ENCODE data around the gene ABCA5. TPM values are rescaled to one million over a fixed set of nuclear protein-coding genes. Genes with fewer than 3 reads are reported as not detected.

Gene ABCA5
- total and polyA plus RNA-seq, 2 of the 13 experiments (the other 11 are each of a cell fraction or from before 2014, with no cell fraction given): 9.7 to 10.1 TPM

- TF ChIP-seq ZNF878 (CRISPR knock-in tag; IDR thresholded peaks at IDR 0.05): no peak
- TF ChIP-seq ZBTB49 (CRISPR knock-in tag; IDR thresholded peaks at IDR 0.05; ENCODE audit: borderline replicate concordance): no peak
- no peak for TF ChIP-seq ZNF619 (CRISPR knock-in tag; IDR thresholded peaks at IDR 0.05)
- no peak for TF ChIP-seq KLF9 (CRISPR knock-in tag; IDR thresholded peaks at IDR 0.05; ENCODE audit: low read depth)
- no peak for TF ChIP-seq ZSCAN25 (CRISPR knock-in tag; IDR thresholded peaks at IDR 0.05)
- no peak for TF ChIP-seq ZIK1 (CRISPR knock-in tag; IDR thresholded peaks at IDR 0.05; ENCODE audit: borderline replicate concordance, low read depth)
- TF ChIP-seq ZNF672 (CRISPR knock-in tag; IDR thresholded peaks at IDR 0.05): no peak
- TF ChIP-seq ZNF770 (CRISPR knock-in tag; IDR thresholded peaks at IDR 0.05): no peak
- TF ChIP-seq GABPA (IDR thresholded peaks at IDR 0.05; ENCODE audit: low read depth, low read length): no peak
- TF ChIP-seq GABPA (CRISPR knock-in tag; IDR thresholded peaks at IDR 0.05; ENCODE audit: low read depth): no peak
- TF ChIP-seq FOSL1 (CRISPR knock-in tag; IDR thresholded peaks at IDR 0.05; ENCODE audit: borderline replicate concordance): no peak
- no peak for TF ChIP-seq HMGXB3 (CRISPR knock-in tag; IDR thresholded peaks at IDR 0.05; ENCODE audit: borderline replicate concordance)
- no peak for TF ChIP-seq ZEB1 (IDR thresholded peaks at IDR 0.05; ENCODE audit: insufficient replicate concordance, low read depth)
- TF ChIP-seq SETDB1 (CRISPR knock-in tag; IDR thresholded peaks at IDR 0.05; ENCODE audit: borderline replicate concordance): no peak
- no peak for TF ChIP-seq TEAD2 (CRISPR knock-in tag; IDR thresholded peaks at IDR 0.05)
- TF ChIP-seq RAD51 (IDR thresholded peaks at IDR 0.05; ENCODE audit: borderline replicate concordance): no peak
- no peak for TF ChIP-seq CENPT (CRISPR knock-in tag; IDR thresholded peaks at IDR 0.05; ENCODE audit: low read depth)
- peak; percentile 46; the same call in 1 of the 2 replicates for TF ChIP-seq ZNF503 (CRISPR knock-in tag; IDR thresholded peaks at IDR 0.05)
- TF ChIP-seq ZNF7 (CRISPR knock-in tag; IDR thresholded peaks at IDR 0.05): no peak
Observed at GRCh38 chr17:69223809-69224208, 103.1 kb downstream of the ABCA5 start (continued).
